ENCODE results near the gene PSMB7.

Gene PSMB7

GRCh38 chr9:124450931-124451661, 35.9 kb upstream of the PSMB7 start:
- Histone ChIP-seq H3K4me3 (ENCODE audit: low read length) (no peak overlapping the region), H3K27ac (ENCODE audit: low read length) (no peak overlapping the region), H4K20me1 (ENCODE audit: insufficient read depth, low read length) (no peaks in the 10 kb centered on the region), H3K4me2 (ENCODE audit: low read length) (no peak overlapping the region), H3K4me1 (ENCODE audit: low read length) (no peaks in the 10 kb centered on the region), H3K27me3 (ENCODE audit: low read depth, low read length) (no peaks in the 10 kb centered on the region), H3K79me2 (ENCODE audit: low read length) (no peaks in the 10 kb centered on the region), H2AFZ (ENCODE audit: low read depth, low read length) (no peak overlapping the region), H3K9ac (ENCODE audit: low read length) (no peak overlapping the region), H3K36me3 (replicated peaks; ENCODE audit: low read depth, low read length) (no peaks in the 10 kb centered on the region), H3K9me3 (ENCODE audit: insufficient read depth, low read length) (no peaks in the 10 kb centered on the region)
- TF ChIP-seq, protein P1, sequence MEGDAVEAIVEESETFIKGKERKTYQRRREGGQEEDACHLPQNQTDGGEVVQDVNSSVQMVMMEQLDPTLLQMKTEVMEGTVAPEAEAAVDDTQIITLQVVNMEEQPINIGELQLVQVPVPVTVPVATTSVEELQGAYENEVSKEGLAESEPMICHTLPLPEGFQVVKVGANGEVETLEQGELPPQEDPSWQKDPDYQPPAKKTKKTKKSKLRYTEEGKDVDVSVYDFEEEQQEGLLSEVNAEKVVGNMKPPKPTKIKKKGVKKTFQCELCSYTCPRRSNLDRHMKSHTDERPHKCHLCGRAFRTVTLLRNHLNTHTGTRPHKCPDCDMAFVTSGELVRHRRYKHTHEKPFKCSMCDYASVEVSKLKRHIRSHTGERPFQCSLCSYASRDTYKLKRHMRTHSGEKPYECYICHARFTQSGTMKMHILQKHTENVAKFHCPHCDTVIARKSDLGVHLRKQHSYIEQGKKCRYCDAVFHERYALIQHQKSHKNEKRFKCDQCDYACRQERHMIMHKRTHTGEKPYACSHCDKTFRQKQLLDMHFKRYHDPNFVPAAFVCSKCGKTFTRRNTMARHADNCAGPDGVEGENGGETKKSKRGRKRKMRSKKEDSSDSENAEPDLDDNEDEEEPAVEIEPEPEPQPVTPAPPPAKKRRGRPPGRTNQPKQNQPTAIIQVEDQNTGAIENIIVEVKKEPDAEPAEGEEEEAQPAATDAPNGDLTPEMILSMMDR (IDR thresholded peaks at IDR 0.05; ENCODE audit: low read depth, low read length), result no peak
- TF ChIP-seq EZH2phosphoT487 (IDR thresholded peaks at IDR 0.05; ENCODE audit: low read depth), result no peak

DNA sequence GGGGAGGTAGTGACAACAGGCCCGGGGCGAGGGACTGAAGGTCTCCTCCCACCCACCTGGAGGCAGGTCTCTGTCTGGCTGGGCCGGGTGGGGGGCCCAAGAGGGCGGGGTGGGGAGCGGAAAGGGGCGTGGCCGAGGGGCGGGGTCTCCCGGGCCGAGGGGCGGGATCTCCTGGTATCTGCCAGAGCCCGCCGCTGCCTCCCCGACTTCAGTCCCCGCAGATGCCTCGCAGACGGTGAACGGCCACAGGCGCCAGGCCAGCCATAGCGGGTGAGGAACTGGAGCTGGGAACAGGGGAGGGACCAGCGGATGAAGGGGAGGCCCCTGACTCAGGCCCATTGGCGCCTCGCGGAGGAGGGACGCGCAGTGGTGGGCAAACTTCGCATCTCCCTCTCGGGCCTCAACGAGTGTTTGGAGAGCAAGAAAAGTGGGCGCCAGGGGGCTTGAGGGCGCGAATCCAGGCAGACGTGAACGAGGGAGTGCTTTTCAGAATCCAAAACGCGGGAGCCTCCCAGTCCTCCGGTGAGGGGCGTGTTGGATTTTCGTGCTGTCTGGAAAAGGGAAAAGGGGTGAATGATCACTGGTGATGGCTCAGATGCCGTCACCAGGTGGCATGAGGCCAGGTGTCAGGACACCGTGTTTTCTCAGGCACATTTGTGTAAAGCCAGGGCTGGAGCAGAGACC, 35.1 kb upstream of the PSMB7 start, which contains the start of gene ADGRD2:
Gene ADGRD2, plus strand, starts transcription at position 211 of the 684 bp plus-strand sequence. CDS start 1,216 bp downstream, outside the sequence.
- Histone ChIP-seq H3K4me2 (ENCODE audit: low read length) (no peak within 1 kb of the TSS), H4K20me1 (ENCODE audit: insufficient read depth, low read length) (no peaks in the 10 kb centered on the region), H3K9me3 (ENCODE audit: insufficient read depth, low read length) (no peaks in the 10 kb centered on the region), H3K27me3 (ENCODE audit: low read depth, low read length) (no peaks in the 10 kb centered on the region), H3K36me3 (replicated peaks; ENCODE audit: low read depth, low read length) (no peaks in the 10 kb centered on the region), H3K79me2 (ENCODE audit: low read length) (no peaks in the 10 kb centered on the region), H3K4me3 (ENCODE audit: low read length) (no peak within 1 kb of the TSS), H3K27ac (ENCODE audit: low read length) (no peak within 1 kb of the TSS), H3K4me1 (ENCODE audit: low read length) (no peaks in the 10 kb centered on the region), H2AFZ (ENCODE audit: low read depth, low read length) (no peak within 1 kb of the TSS), H3K9ac (ENCODE audit: low read length) (no peak within 1 kb of the TSS)
- TF ChIP-seq EZH2phosphoT487 (IDR thresholded peaks at IDR 0.05; ENCODE audit: low read depth), result no peak
- TF ChIP-seq, protein P1 (IDR thresholded peaks at IDR 0.05; ENCODE audit: low read depth, low read length), result no peak

DNA sequence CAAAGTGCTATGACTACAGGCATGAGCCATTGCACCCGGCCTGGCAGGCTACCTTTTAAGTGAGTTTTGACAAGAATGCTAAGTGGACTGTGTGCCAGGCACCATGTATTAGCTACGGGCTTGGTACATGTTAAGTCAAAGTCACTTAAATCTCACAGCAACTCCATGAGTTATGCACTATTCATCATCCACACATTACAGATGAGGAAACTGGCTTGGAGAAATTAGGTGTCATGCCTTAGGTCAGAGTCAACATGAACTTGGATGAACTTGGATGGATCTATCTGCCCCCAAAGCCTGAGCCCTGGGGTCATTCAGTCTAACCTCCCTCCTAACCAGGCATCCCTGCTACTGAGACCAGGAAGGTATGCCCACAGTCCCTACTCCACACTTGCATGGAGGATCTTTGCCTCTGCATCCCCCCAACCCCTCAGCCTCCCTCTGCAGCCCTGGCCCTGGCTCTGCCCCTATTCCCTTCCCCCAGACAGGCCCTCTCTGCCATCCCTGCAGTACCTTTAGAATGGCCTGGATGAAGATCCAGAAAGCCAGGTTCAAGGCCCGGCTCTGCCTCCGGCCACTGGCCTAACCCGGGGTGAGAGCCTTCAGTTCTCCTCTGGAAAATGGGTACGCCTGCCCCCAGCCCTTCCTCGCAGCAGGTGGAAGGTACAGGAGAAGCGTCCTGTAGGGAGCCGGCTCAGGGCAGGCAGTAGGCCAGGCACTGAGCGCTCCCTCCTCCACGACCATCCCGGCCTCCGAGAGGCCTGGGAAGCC, 34.3 kb upstream of the PSMB7 start:
- Histone ChIP-seq H3K9me3 (ENCODE audit: insufficient read depth, low read length) (no peaks in the 10 kb centered on the region), H3K4me3 (ENCODE audit: low read length) (no peak overlapping the region), H4K20me1 (ENCODE audit: insufficient read depth, low read length) (no peaks in the 10 kb centered on the region), H3K27me3 (ENCODE audit: low read depth, low read length) (no peaks in the 10 kb centered on the region), H3K79me2 (ENCODE audit: low read length) (no peaks in the 10 kb centered on the region), H2AFZ (ENCODE audit: low read depth, low read length) (no peak overlapping the region), H3K36me3 (replicated peaks; ENCODE audit: low read depth, low read length) (no peaks in the 10 kb centered on the region), H3K9ac (ENCODE audit: low read length) (no peak overlapping the region), H3K4me1 (ENCODE audit: low read length) (no peaks in the 10 kb centered on the region), H3K27ac (ENCODE audit: low read length) (no peak overlapping the region), H3K4me2 (ENCODE audit: low read length) (no peak overlapping the region)
- no peak for TF ChIP-seq EZH2phosphoT487 (IDR thresholded peaks at IDR 0.05; ENCODE audit: low read depth)
- TF ChIP-seq, protein P1 (IDR thresholded peaks at IDR 0.05; ENCODE audit: low read depth, low read length), result no peak

DNA sequence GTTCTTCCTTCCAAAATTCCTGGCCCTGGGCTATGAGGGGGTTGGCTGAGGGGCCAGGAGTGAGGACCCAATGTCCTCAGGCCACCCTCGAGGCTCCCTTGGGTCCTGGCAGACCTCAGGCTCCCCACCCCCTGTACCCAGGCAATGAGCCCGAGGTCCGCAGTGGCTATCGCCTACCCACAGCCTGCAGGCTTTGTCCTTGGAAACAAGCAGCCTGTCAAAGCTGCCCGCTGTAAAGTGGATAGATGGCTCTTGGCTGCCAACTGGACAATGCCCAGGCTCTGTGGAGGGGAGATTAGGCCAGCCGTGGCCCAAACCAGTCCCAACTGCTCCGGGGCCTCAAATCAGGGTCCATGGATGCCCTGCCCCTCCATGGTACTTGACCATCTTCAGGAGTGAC, 32.8 kb upstream of the PSMB7 start:
- no peaks in the 10 kb centered on the region for H3K4me1 ChIP-seq (ENCODE audit: low read length)
- no peak overlapping the region for H2AFZ ChIP-seq (ENCODE audit: low read depth, low read length)
- TF ChIP-seq, protein P1 (IDR thresholded peaks at IDR 0.05; ENCODE audit: low read depth, low read length), result no peak
- no peak for TF ChIP-seq EZH2phosphoT487 (IDR thresholded peaks at IDR 0.05; ENCODE audit: low read depth)

More for the DNA sequence above, 32.8 kb upstream of the PSMB7 start:
- H3K36me3 ChIP-seq (replicated peaks; ENCODE audit: low read depth, low read length), result no peaks in the 10 kb centered on the region
- no peak overlapping the region for H3K4me2 ChIP-seq (ENCODE audit: low read length)
- no peaks in the 10 kb centered on the region for H4K20me1 ChIP-seq (ENCODE audit: insufficient read depth, low read length)
- no peaks in the 10 kb centered on the region for H3K79me2 ChIP-seq (ENCODE audit: low read length)
- no peaks in the 10 kb centered on the region for H3K27me3 ChIP-seq (ENCODE audit: low read depth, low read length)
- no peak overlapping the region for H3K4me3 ChIP-seq (ENCODE audit: low read length)
- no peak overlapping the region for H3K9ac ChIP-seq (ENCODE audit: low read length)
- no peak overlapping the region for H3K27ac ChIP-seq (ENCODE audit: low read length)
- H3K9me3 ChIP-seq (ENCODE audit: insufficient read depth, low read length), result no peaks in the 10 kb centered on the region
